ENCODE data around the gene LATS1. TPM values are rescaled to one million over a fixed set of nuclear protein-coding genes. Genes with fewer than 3 reads are reported as not detected.

Gene LATS1
- total and polyA plus RNA-seq, 10 of the 15 experiments (the other 5 are each of a cell fraction or from before 2014, with no cell fraction given) = 2.1 to 15.6 (median 11.0) TPM

DNA sequence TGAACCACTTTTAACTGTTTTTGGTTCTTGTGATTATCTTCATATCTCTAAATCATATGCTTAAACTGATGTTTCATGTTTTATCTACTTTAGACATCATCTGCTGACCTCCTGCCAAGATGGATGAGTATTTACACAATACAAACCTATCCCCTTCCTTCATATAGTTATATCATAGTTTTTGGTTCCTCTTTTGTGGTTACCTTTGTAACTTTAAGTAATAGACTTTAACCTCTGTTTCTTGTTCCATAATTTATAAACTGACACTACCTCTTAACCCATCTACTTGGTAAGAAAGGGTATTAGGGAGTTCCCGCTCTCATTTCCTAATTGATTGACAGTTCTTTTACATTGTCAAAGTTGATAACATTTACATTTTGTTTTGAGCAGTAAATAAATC is 43.5 kb upstream of the LATS1 start (continued):
- TF ChIP-seq KLF5 (IDR thresholded peaks at IDR 0.05; ENCODE audit: partially characterized antibody) = no peak
- TF ChIP-seq, protein P1, sequence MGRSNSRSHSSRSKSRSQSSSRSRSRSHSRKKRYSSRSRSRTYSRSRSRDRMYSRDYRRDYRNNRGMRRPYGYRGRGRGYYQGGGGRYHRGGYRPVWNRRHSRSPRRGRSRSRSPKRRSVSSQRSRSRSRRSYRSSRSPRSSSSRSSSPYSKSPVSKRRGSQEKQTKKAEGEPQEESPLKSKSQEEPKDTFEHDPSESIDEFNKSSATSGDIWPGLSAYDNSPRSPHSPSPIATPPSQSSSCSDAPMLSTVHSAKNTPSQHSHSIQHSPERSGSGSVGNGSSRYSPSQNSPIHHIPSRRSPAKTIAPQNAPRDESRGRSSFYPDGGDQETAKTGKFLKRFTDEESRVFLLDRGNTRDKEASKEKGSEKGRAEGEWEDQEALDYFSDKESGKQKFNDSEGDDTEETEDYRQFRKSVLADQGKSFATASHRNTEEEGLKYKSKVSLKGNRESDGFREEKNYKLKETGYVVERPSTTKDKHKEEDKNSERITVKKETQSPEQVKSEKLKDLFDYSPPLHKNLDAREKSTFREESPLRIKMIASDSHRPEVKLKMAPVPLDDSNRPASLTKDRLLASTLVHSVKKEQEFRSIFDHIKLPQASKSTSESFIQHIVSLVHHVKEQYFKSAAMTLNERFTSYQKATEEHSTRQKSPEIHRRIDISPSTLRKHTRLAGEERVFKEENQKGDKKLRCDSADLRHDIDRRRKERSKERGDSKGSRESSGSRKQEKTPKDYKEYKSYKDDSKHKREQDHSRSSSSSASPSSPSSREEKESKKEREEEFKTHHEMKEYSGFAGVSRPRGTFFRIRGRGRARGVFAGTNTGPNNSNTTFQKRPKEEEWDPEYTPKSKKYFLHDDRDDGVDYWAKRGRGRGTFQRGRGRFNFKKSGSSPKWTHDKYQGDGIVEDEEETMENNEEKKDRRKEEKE (IDR thresholded peaks at IDR 0.05) = no peak
- TF ChIP-seq RUNX3 (IDR thresholded peaks at IDR 0.05; ENCODE audit: low read length) = peak; percentile 93
- peak; percentile 39; the same call in 1 of the 2 replicates for TF ChIP-seq CHD2 (IDR thresholded peaks at IDR 0.05; ENCODE audit: borderline replicate concordance, low read depth, low read length)
- peak; percentile 45; the same call in 1 of the 2 replicates for TF ChIP-seq JUNB (IDR thresholded peaks at IDR 0.05)
- no peak for TF ChIP-seq SIN3A (IDR thresholded peaks at IDR 0.05; ENCODE audit: low read depth, low read length)
- peak; percentile 51; the same call in 1 of the 2 replicates for TF ChIP-seq CBFB (IDR thresholded peaks at IDR 0.05; ENCODE audit: low read depth)
- peak in 1 of 2 experiments; percentile 27; a peak in 1 of 4 replicates for TF ChIP-seq BHLHE40 (IDR thresholded peaks at IDR 0.05; ENCODE audit: borderline replicate concordance in 1 of 2, low read depth in 2 of 2, low read length in 1 of 2)
- peak; percentile 23; the same call in 1 of the 2 replicates for TF ChIP-seq BACH1 (IDR thresholded peaks at IDR 0.05; ENCODE audit: borderline replicate concordance)
- TF ChIP-seq, protein P2, sequence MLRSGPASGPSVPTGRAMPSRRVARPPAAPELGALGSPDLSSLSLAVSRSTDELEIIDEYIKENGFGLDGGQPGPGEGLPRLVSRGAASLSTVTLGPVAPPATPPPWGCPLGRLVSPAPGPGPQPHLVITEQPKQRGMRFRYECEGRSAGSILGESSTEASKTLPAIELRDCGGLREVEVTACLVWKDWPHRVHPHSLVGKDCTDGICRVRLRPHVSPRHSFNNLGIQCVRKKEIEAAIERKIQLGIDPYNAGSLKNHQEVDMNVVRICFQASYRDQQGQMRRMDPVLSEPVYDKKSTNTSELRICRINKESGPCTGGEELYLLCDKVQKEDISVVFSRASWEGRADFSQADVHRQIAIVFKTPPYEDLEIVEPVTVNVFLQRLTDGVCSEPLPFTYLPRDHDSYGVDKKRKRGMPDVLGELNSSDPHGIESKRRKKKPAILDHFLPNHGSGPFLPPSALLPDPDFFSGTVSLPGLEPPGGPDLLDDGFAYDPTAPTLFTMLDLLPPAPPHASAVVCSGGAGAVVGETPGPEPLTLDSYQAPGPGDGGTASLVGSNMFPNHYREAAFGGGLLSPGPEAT (IDR thresholded peaks at IDR 0.05; ENCODE audit: low read depth) = peak; percentile 97
- TF ChIP-seq, protein P3, sequence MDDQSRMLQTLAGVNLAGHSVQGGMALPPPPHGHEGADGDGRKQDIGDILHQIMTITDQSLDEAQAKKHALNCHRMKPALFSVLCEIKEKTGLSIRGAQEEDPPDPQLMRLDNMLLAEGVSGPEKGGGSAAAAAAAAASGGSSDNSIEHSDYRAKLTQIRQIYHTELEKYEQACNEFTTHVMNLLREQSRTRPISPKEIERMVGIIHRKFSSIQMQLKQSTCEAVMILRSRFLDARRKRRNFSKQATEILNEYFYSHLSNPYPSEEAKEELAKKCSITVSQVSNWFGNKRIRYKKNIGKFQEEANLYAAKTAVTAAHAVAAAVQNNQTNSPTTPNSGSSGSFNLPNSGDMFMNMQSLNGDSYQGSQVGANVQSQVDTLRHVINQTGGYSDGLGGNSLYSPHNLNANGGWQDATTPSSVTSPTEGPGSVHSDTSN (IDR thresholded peaks at IDR 0.05; ENCODE audit: insufficient replicate concordance, low read depth, low read length) = peak; percentile 69
- TF ChIP-seq EP300 (IDR thresholded peaks at IDR 0.05; ENCODE audit: borderline replicate concordance in 1 of 2, control insufficient read depth in 1 of 2, low read depth in 2 of 2, low read length in 2 of 2) = peak; percentile 46 to 48; a peak in 2 of 4 replicates

All from GM12878 (cell line).